ENCODE results near the gene HES7.
A peak's percentile ranks its signal among the peaks of the same experiment; 100 is the strongest.
"Not testable (repeated sequence)": the region's sequence is repeated elsewhere in the genome, so short reads cannot be mapped to it uniquely, and the experiment has no call there.

The HES7 gene

GRCh38 chr17:8095361-8095760, 28.5 kb downstream of the HES7 start:
- no peak for DNase-seq

GRCh38 chr17:8091033-8091687, 32.7 kb downstream of the HES7 start:
- DNase-seq: peak; percentile 59

- DNase-seq: no peak
Measured at GRCh38 chr17:8089728-8090127, 34.2 kb downstream of the HES7 start.

- no peak for DNase-seq
Measured at GRCh38 chr17:8087952-8088230, 36.0 kb downstream of the HES7 start.

- DNase-seq: no peak
Measured at GRCh38 chr17:8087075-8087951, 36.6 kb downstream of the HES7 start, which contains the start of gene ALOX12B. Gene ALOX12B (minus strand): TSS chr17:8087716. CDS start chr17:8087442, 274 bp downstream.

- no peak for DNase-seq
Measured at GRCh38 chr17:8084250-8084649, 39.7 kb downstream of the HES7 start.

- no peak for DNase-seq
Measured at GRCh38 chr17:8082292-8082691, 41.6 kb downstream of the HES7 start.

GRCh38 chr17:8081876-8082275, 42.0 kb downstream of the HES7 start:
- no peak for DNase-seq

GRCh38 chr17:8080799-8081219, 43.1 kb downstream of the HES7 start:
- no peak for DNase-seq

- no peak for DNase-seq
Measured at GRCh38 chr17:8080208-8080798, 43.6 kb downstream of the HES7 start.

- DNase-seq: peak; percentile 81
Measured at GRCh38 chr17:8079291-8080207, 44.4 kb downstream of the HES7 start.

GRCh38 chr17:8077939-8078338, 46.0 kb downstream of the HES7 start:
- not testable (repeated sequence) for DNase-seq

- DNase-seq: no peak
Measured at GRCh38 chr17:8076502-8077266, 47.2 kb downstream of the HES7 start.

- no peak for DNase-seq
Measured at GRCh38 chr17:8075574-8076342, 48.1 kb downstream of the HES7 start.

- no peak for DNase-seq
Measured at GRCh38 chr17:8075081-8075480, 48.8 kb downstream of the HES7 start.

GRCh38 chr17:8074554-8074953, 49.4 kb downstream of the HES7 start:
- no peak for DNase-seq

- peak; percentile 88 for DNase-seq
Measured at GRCh38 chr17:8073627-8074484, 50.0 kb downstream of the HES7 start.

GRCh38 chr17:8072729-8073461, 51.0 kb downstream of the HES7 start:
- DNase-seq: peak; percentile 33

GRCh38 chr17:8072341-8072728, 51.6 kb downstream of the HES7 start:
- peak; percentile 10 for DNase-seq

- DNase-seq: peak; percentile 5
Measured at GRCh38 chr17:8071496-8071895, 52.4 kb downstream of the HES7 start.

Data from CD4-positive, alpha-beta T cell treated with Interleukin-15 for 1 hour (primary cell).